HepG2 (cell line): ENCODE measurements around the gene AHNAK. TPM values are rescaled to one million over a fixed set of nuclear protein-coding genes. Genes with fewer than 3 reads are reported as not detected.

ENCODE experiments used
- AHR ChIP-seq: IDR thresholded peaks from 2 replicates; pipeline ENCODE4 v1.6.1; 2018; ENCODE audit warnings: missing genetic modification reagents, missing compliant biosample characterization
- FOXC1 ChIP-seq: sonication (generic); formaldehyde crosslinking; IDR thresholded peaks from 2 replicates; pipeline ENCODE4 v1.8.0; 2022; ENCODE audit warnings: mild to moderate bottlenecking, missing genetic modification reagents, borderline replicate concordance
- HMG20A ChIP-seq: IDR thresholded peaks from 2 replicates; pipeline ENCODE4 v1.6.1; 2016; ENCODE audit warnings: borderline replicate concordance
- HMG20B ChIP-seq: conservative IDR thresholded peaks from 2 replicates; pipeline ENCODE4 v1.6.1; 2016; ENCODE audit warnings: missing genetic modification reagents, missing compliant biosample characterization
- HNRNPH1 ChIP-seq: fragments of 200-400 bp; formaldehyde crosslinking; optimal IDR thresholded peaks from 2 replicates; pipeline ENCODE3; 2017; ENCODE audit warnings: mild to moderate bottlenecking, low read depth, low read length
- ISX ChIP-seq: sonication (generic); formaldehyde crosslinking; conservative IDR thresholded peaks from 2 replicates; pipeline ENCODE4 v1.5.0; 2020; ENCODE audit warnings: missing genetic modification reagents
- KDM5A ChIP-seq: fragments of 200-600 bp; sonication (generic); IDR thresholded peaks from 2 replicates; pipeline ENCODE4 v1.7.0; 2018; ENCODE audit warnings: antibody characterized with exemption, mild to moderate bottlenecking, low read length, borderline replicate concordance
- KDM5B ChIP-seq: sonication (generic); formaldehyde crosslinking; IDR thresholded peaks from 2 replicates; pipeline ENCODE4 v1.4.0; 2020; ENCODE audit warnings: missing genetic modification reagents, mild to moderate bottlenecking, borderline replicate concordance
- KLF12 ChIP-seq: sonication (generic); formaldehyde crosslinking; IDR thresholded peaks from 2 replicates; pipeline ENCODE4 v1.4.0; 2020; ENCODE audit warnings: missing genetic modification reagents, borderline replicate concordance
- MXD4 ChIP-seq: IDR thresholded peaks from 2 replicates; pipeline ENCODE4 v1.6.1; 2016; ENCODE audit warnings: mild to moderate bottlenecking, missing biosample characterization, missing genetic modification reagents
- NPAS2 ChIP-seq: sonication (generic); formaldehyde crosslinking; IDR thresholded peaks from 2 replicates; pipeline ENCODE4 v1.8.0; 2022; ENCODE audit warnings: mild to moderate bottlenecking, missing genetic modification reagents, borderline replicate concordance
- NR2F6 ChIP-seq, 2 experiments: IDR thresholded peaks; 2 replicates each; pipeline ENCODE4 v1.6.1; 2016; ENCODE audit warnings: antibody characterized with exemption in 1 of 2, mild to moderate bottlenecking in 1 of 2
- PLRG1 ChIP-seq: fragments of 450-650 bp; conservative IDR thresholded peaks from 2 replicates; pipeline ENCODE4 v1.6.1; 2016
- REXO4 ChIP-seq: sonication (generic); formaldehyde crosslinking; IDR thresholded peaks from 2 replicates; pipeline ENCODE4 v1.8.0; 2022; ENCODE audit warnings: missing genetic modification reagents, mild to moderate bottlenecking, borderline replicate concordance
- SAP130 ChIP-seq: IDR thresholded peaks from 2 replicates; pipeline ENCODE4 v1.6.1; 2016; ENCODE audit warnings: low read depth
- TERF1 ChIP-seq: sonication (generic); formaldehyde crosslinking; IDR thresholded peaks from 2 replicates; pipeline ENCODE4 v1.8.0; 2022; ENCODE audit warnings: mild to moderate bottlenecking, missing genetic modification reagents, moderate library complexity
- TGIF2 ChIP-seq: IDR thresholded peaks from 2 replicates; pipeline ENCODE4 v1.6.1; 2016; ENCODE audit warnings: control low read depth, missing compliant biosample characterization
- TSC22D2 ChIP-seq: sonication (generic); formaldehyde crosslinking; IDR thresholded peaks from 2 replicates; pipeline ENCODE4 v1.5.1; 2020; ENCODE audit warnings: missing genetic modification reagents, mild to moderate bottlenecking, borderline replicate concordance
- ZBTB3 ChIP-seq: sonication (generic); formaldehyde crosslinking; IDR thresholded peaks from 2 replicates; pipeline ENCODE4 v1.4.0; 2020; ENCODE audit warnings: low read depth, mild to moderate bottlenecking, moderate library complexity, missing genetic modification reagents, borderline replicate concordance
- ZFX ChIP-seq: sonication (generic); formaldehyde crosslinking; IDR thresholded peaks from 2 replicates; pipeline ENCODE4 v1.4.0; 2020; ENCODE audit warnings: mild to moderate bottlenecking, low read depth, missing genetic modification reagents, moderate library complexity
- ZNF879 ChIP-seq: sonication (generic); formaldehyde crosslinking; IDR thresholded peaks from 2 replicates; pipeline ENCODE4 v1.8.1; 2023; ENCODE audit warnings: missing genetic modification reagents
- polyA plus RNA-seq, 8 experiments: library from polyadenylated mRNA; depleted of rRNA in 3 of 8; stranded (reverse) in 7 of 8; unstranded in 1 of 8; fragments of >200 nt; fragmentation: Illumina TruSeq in 4 of 8; extraction: Trizol in 4 of 8; gene quantifications; 2 replicates each; pipeline versions ENCODE4 v1.2.1 to v1.2.3, GENCODE V29; 2011 to 2016; ENCODE audit warnings: low read depth in 4 of 8, missing spikeins in 1 of 8, mixed read lengths in 1 of 8; ENCODE audit not compliant: insufficient read depth in 1 of 8
- total RNA-seq, 5 experiments: library from RNA; depleted of rRNA; stranded (reverse); fragments of >200 nt; fragmentation: Illumina TruSeq; extraction: Trizol; gene quantifications; 2 replicates each; pipeline ENCODE4 v1.2.3, GENCODE V29; 2016; ENCODE audit warnings: low read depth in 1 of 5
- TF ChIP-seq, protein P1 (sequence below): sonication (generic); formaldehyde crosslinking; IDR thresholded peaks from 2 replicates; pipeline ENCODE4 v1.5.0; 2020; ENCODE audit warnings: missing genetic modification reagents
- TF ChIP-seq, protein P2 (sequence below): sonication (generic); formaldehyde crosslinking; IDR thresholded peaks from 2 replicates; pipeline ENCODE4 v1.4.0; 2020; ENCODE audit warnings: mild to moderate bottlenecking, missing genetic modification reagents
- TF ChIP-seq, protein P3 (sequence below): IDR thresholded peaks from 2 replicates; pipeline ENCODE4 v1.6.1; 2016; ENCODE audit warnings: missing compliant biosample characterization, missing genetic modification reagents, borderline replicate concordance
- TF ChIP-seq, protein P4 (sequence below): sonication (generic); formaldehyde crosslinking; conservative IDR thresholded peaks from 2 replicates; pipeline ENCODE4 v1.5.0; 2020; ENCODE audit warnings: missing genetic modification reagents

AHNAK gene
- total and polyA plus RNA-seq, 2 of the 13 experiments (the other 11 are each of a cell fraction or from before 2014, with no cell fraction given) = 23.4 to 25.0 TPM

GRCh38 chr11:62398011-62398994 lies 148.3 kb downstream of the AHNAK start (continued):
- TF ChIP-seq TSC22D2 (CRISPR knock-in tag) (no peak), NR2F6 (IDR thresholded peaks at IDR 0.05) (no peak), NR2F6 (CRISPR knock-in tag; IDR thresholded peaks at IDR 0.05) (0 out of 2 replicates have a peak, but pooled peaks have one; percentile 7), ZNF879 (CRISPR knock-in tag) (no peak), NPAS2 (CRISPR knock-in tag) (no peak), KLF12 (CRISPR knock-in tag) (0 out of 2 replicates have a peak, but pooled peaks have one; percentile 71), TGIF2 (CRISPR knock-in tag) (no peak), AHR (CRISPR knock-in tag) (no peak), HNRNPH1 (no peak), REXO4 (CRISPR knock-in tag) (no peak), HMG20A (no peak), TERF1 (CRISPR knock-in tag) (no peak), SAP130 (CRISPR knock-in tag) (peak; percentile 32; the same call in 1 of the 2 replicates), HMG20B (CRISPR knock-in tag) (no peak), ZBTB3 (CRISPR knock-in tag) (no peak), ISX (CRISPR knock-in tag) (no peak), MXD4 (CRISPR knock-in tag) (no peak), KDM5A (no peak), PLRG1 (no peak), ZFX (CRISPR knock-in tag) (peak; percentile 60; the same call in 1 of the 2 replicates), KDM5B (CRISPR knock-in tag) (no peak; the same call in 1 of the 2 replicates), FOXC1 (CRISPR knock-in tag) (0 out of 2 replicates have a peak, but pooled peaks have one; percentile 26)
- TF ChIP-seq, protein P1, sequence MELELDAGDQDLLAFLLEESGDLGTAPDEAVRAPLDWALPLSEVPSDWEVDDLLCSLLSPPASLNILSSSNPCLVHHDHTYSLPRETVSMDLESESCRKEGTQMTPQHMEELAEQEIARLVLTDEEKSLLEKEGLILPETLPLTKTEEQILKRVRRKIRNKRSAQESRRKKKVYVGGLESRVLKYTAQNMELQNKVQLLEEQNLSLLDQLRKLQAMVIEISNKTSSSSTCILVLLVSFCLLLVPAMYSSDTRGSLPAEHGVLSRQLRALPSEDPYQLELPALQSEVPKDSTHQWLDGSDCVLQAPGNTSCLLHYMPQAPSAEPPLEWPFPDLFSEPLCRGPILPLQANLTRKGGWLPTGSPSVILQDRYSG (CRISPR knock-in tag) = no peak
- TF ChIP-seq, protein P2, sequence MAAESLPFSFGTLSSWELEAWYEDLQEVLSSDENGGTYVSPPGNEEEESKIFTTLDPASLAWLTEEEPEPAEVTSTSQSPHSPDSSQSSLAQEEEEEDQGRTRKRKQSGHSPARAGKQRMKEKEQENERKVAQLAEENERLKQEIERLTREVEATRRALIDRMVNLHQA (CRISPR knock-in tag) = no peak
- TF ChIP-seq, protein P3, sequence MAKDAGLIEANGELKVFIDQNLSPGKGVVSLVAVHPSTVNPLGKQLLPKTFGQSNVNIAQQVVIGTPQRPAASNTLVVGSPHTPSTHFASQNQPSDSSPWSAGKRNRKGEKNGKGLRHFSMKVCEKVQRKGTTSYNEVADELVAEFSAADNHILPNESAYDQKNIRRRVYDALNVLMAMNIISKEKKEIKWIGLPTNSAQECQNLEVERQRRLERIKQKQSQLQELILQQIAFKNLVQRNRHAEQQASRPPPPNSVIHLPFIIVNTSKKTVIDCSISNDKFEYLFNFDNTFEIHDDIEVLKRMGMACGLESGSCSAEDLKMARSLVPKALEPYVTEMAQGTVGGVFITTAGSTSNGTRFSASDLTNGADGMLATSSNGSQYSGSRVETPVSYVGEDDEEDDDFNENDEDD = no peak; the same call in 1 of the 2 replicates
- TF ChIP-seq, protein P4, sequence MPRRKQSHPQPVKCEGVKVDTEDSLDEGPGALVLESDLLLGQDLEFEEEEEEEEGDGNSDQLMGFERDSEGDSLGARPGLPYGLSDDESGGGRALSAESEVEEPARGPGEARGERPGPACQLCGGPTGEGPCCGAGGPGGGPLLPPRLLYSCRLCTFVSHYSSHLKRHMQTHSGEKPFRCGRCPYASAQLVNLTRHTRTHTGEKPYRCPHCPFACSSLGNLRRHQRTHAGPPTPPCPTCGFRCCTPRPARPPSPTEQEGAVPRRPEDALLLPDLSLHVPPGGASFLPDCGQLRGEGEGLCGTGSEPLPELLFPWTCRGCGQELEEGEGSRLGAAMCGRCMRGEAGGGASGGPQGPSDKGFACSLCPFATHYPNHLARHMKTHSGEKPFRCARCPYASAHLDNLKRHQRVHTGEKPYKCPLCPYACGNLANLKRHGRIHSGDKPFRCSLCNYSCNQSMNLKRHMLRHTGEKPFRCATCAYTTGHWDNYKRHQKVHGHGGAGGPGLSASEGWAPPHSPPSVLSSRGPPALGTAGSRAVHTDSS (CRISPR knock-in tag) = no peak
